Embryonic facial prominence (tissue), 1 donor: ENCODE measurements around the gene IQCF5.
"Not testable (repeated sequence)": the region's sequence is repeated elsewhere in the genome, so short reads cannot be mapped to it uniquely, and the experiment has no call there.

Experiments
- DNase-seq: peaks from one replicate; pipeline ENCODE4 v3.0.0-alpha.2; 2016; ENCODE audit errors: extremely low spot score

Gene IQCF5

GRCh38 chr3:51868896-51869295 lies 6.5 kb downstream of the IQCF5 start:
- DNase-seq, result not testable (repeated sequence)

GRCh38 chr3:51862886-51863285 lies 12.5 kb downstream of the IQCF5 start:
- DNase-seq, result no peak

- DNase-seq, result no peak
These were observed 14.4 kb downstream of the IQCF5 start, which contains the start of gene IQCF2 for GRCh38 chr3:51860703-51861665. Gene IQCF2, plus strand, starts transcription at chr3:51861615. Its CDS starts 52 bp downstream, at chr3:51861667.

GRCh38 chr3:51855411-51855810 lies 20.0 kb downstream of the IQCF5 start:
- DNase-seq, result not testable (repeated sequence)

GRCh38 chr3:51845129-51845528 lies 30.3 kb downstream of the IQCF5 start:
- DNase-seq, result no peak

GRCh38 chr3:51836606-51837005 lies 38.8 kb downstream of the IQCF5 start:
- DNase-seq, result no peak

- no peak for DNase-seq
These were observed 44.5 kb downstream of the IQCF5 start for GRCh38 chr3:51830836-51831385.

- DNase-seq, result no peak
These were observed 45.1 kb downstream of the IQCF5 start for GRCh38 chr3:51830345-51830744.

- no peak for DNase-seq
These were observed 47.1 kb downstream of the IQCF5 start for GRCh38 chr3:51828297-51828696.
